ENCODE results near the gene ZSCAN21. TPM values are rescaled to one million over a fixed set of nuclear protein-coding genes. Genes with fewer than 3 reads are reported as not detected.

Gene ZSCAN21
- total and polyA plus RNA-seq, 2 donors (not counting 3 experiments of a cell fraction or from before 2014, with no cell fraction given) = 7.4 to 7.7 TPM

DNA sequence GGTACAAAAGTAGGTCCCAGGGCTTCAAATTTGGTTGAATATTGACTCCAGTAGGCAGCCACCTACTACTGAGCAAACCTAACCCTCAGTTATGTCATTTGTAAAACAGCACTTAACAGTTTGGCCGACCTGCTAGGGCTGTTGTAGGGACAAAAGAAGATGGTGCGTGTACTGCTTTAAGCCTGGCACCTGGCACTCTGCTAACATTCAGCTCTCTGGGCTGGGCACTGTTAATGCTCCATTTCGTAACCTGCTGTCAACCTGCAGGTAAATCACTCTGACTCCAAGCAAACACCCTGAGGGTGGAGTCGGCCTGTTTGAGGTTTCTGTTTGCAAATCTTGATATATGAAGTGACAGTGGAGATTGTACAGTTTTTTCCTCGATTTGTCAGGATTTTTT, 27.0 kb upstream of the ZSCAN21 start:
- H3K4me1 ChIP-seq (ENCODE audit: control insufficient read depth, extremely low read depth, insufficient read depth, low read length) = no peaks in the 10 kb centered on the region
- H3K27me3 ChIP-seq (ENCODE audit: control insufficient read depth in 2 of 2, insufficient read depth in 2 of 2, low read length in 2 of 2) = no peaks in the 10 kb centered on the region
- H3K27ac ChIP-seq (ENCODE audit: insufficient read depth, low read depth, low read length) = no peak overlapping the region
- peaks cover 30% of the 10 kb centered on the region for H3K79me2 ChIP-seq (ENCODE audit: control insufficient read depth, insufficient read depth, low read length)
- intact Hi-C loops (cut with micrococcal nuclease) = no loop called here
- H3K4me2 ChIP-seq (ENCODE audit: insufficient read depth, low read length) = no peak overlapping the region
- no peak for TF ChIP-seq GATA2 (IDR thresholded peaks at IDR 0.05; ENCODE audit: insufficient read depth, insufficient read length, low read depth, low read length)
- H3K4me3 ChIP-seq (replicated peaks in 1 of 3; ENCODE audit: insufficient read depth in 1 of 3, low read depth in 1 of 3, low read length in 3 of 3) = no peak overlapping the region
- BruUV-seq (replicated peaks) = no TSS peak
- dilution Hi-C loops (cut with MboI; ENCODE audit: extremely low pct_ligation_motif_present, low sequenced_read_pairs) = no loop called here
- no peak overlapping the region for H3K9ac ChIP-seq (replicated peaks; ENCODE audit: extremely low read depth, insufficient read depth, low read length)
- H3K36me3 ChIP-seq (ENCODE audit: control insufficient read depth in 2 of 2, extremely low read depth in 1 of 2, insufficient read depth in 2 of 2, low read length in 2 of 2) = peaks cover 11 to 15% of the 10 kb centered on the region in 2 experiments
- no peak overlapping the region for H2AFZ ChIP-seq (ENCODE audit: low read depth, low read length)
- no peaks in the 10 kb centered on the region for H4K20me1 ChIP-seq (replicated peaks; ENCODE audit: control insufficient read depth, extremely low read depth, insufficient read depth, low read length)
- ChIA-PET CTCF (interaction anchor here (0.7 kb wide), 1 partner anchor 40 kb away, joined by 3 read pairs; no protein-coding TSS in a partner anchor), POLR2A (no interaction called here)
- H3K9me1 ChIP-seq (replicated peaks; ENCODE audit: control insufficient read depth, extremely low read depth, insufficient read depth, low read length) = no peaks in the 10 kb centered on the region
- DNase-seq (ENCODE audit: low read depth, low spot score) = no peak
- FAIRE-seq = no peak
- no peaks in the 10 kb centered on the region for H3K9me3 ChIP-seq (replicated peaks; ENCODE audit: control insufficient read depth, insufficient read depth, low read length)

DNA sequence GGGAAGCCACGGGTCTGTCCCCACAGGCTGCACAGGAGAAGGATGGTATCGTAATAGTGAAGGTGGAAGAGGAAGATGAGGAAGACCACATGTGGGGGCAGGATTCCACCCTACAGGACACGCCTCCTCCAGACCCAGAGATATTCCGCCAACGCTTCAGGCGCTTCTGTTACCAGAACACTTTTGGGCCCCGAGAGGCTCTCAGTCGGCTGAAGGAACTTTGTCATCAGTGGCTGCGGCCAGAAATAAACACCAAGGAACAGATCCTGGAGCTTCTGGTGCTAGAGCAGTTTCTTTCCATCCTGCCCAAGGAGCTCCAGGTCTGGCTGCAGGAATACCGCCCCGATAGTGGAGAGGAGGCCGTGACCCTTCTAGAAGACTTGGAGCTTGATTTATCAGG, 26.0 kb upstream of the ZSCAN21 start:
- no peaks in the 10 kb centered on the region for H3K9me1 ChIP-seq (replicated peaks; ENCODE audit: control insufficient read depth, extremely low read depth, insufficient read depth, low read length)
- TF ChIP-seq, protein P1, sequence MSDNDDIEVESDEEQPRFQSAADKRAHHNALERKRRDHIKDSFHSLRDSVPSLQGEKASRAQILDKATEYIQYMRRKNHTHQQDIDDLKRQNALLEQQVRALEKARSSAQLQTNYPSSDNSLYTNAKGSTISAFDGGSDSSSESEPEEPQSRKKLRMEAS (IDR thresholded peaks at IDR 0.05; ENCODE audit: insufficient read depth, insufficient read length) = no peak
- TF ChIP-seq EZH2 (IDR thresholded peaks at IDR 0.05; ENCODE audit: borderline replicate concordance, low read depth, low read length, severe bottlenecking) (no peak), FOS (IDR thresholded peaks at IDR 0.05; ENCODE audit: borderline replicate concordance, insufficient read depth, low read length) (no peak), JUN (IDR thresholded peaks at IDR 0.05; ENCODE audit: borderline replicate concordance, insufficient read depth, insufficient read length, low read depth) (no peak), GATA2 (IDR thresholded peaks at IDR 0.05; ENCODE audit: insufficient read depth, insufficient read length, low read depth, low read length) (no peak), POLR2AphosphoS5 (IDR thresholded peaks at IDR 0.05; ENCODE audit: insufficient read depth, low read depth, low read length) (no peak), MYC (IDR thresholded peaks at IDR 0.05; ENCODE audit: low read depth, low read length) (no peak), POLR2A (IDR thresholded peaks at IDR 0.05; ENCODE audit: low read depth, low read length) (no peak)
- TF ChIP-seq, protein P2, sequence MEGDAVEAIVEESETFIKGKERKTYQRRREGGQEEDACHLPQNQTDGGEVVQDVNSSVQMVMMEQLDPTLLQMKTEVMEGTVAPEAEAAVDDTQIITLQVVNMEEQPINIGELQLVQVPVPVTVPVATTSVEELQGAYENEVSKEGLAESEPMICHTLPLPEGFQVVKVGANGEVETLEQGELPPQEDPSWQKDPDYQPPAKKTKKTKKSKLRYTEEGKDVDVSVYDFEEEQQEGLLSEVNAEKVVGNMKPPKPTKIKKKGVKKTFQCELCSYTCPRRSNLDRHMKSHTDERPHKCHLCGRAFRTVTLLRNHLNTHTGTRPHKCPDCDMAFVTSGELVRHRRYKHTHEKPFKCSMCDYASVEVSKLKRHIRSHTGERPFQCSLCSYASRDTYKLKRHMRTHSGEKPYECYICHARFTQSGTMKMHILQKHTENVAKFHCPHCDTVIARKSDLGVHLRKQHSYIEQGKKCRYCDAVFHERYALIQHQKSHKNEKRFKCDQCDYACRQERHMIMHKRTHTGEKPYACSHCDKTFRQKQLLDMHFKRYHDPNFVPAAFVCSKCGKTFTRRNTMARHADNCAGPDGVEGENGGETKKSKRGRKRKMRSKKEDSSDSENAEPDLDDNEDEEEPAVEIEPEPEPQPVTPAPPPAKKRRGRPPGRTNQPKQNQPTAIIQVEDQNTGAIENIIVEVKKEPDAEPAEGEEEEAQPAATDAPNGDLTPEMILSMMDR (IDR thresholded peaks at IDR 0.05; ENCODE audit: extremely low read depth in 1 of 2, insufficient read depth in 1 of 2, low read depth in 1 of 2, low read length in 2 of 2) = no peak
- intact Hi-C loops (cut with micrococcal nuclease) (no loop called here), dilution Hi-C loops (cut with MboI; ENCODE audit: extremely low pct_ligation_motif_present, low sequenced_read_pairs) (no loop called here)
- FAIRE-seq = no peak
- ChIA-PET POLR2A (no interaction called here), CTCF (interaction anchor here (1.3 kb wide), 1 partner anchor 11 kb away, joined by 3 read pairs; no protein-coding TSS in a partner anchor)
- peaks cover 24% of the 10 kb centered on the region for H3K79me2 ChIP-seq (ENCODE audit: control insufficient read depth, insufficient read depth, low read length)
- H3K4me1 ChIP-seq (ENCODE audit: control insufficient read depth, extremely low read depth, insufficient read depth, low read length) = no peaks in the 10 kb centered on the region
- H3K9ac ChIP-seq (replicated peaks; ENCODE audit: extremely low read depth, insufficient read depth, low read length) = no peak overlapping the region
- BruUV-seq (replicated peaks) = no TSS peak
- DNase-seq (ENCODE audit: low read depth, low spot score) = no peak
- H2AFZ ChIP-seq (ENCODE audit: low read depth, low read length) = no peak overlapping the region
- H3K27ac ChIP-seq (ENCODE audit: insufficient read depth, low read depth, low read length) = no peak overlapping the region
- H3K9me3 ChIP-seq (replicated peaks; ENCODE audit: control insufficient read depth, insufficient read depth, low read length) = no peaks in the 10 kb centered on the region
- peaks cover 10 to 15% of the 10 kb centered on the region in 2 experiments for H3K36me3 ChIP-seq (ENCODE audit: control insufficient read depth in 2 of 2, extremely low read depth in 1 of 2, insufficient read depth in 2 of 2, low read length in 2 of 2)
- no peaks in the 10 kb centered on the region for H4K20me1 ChIP-seq (replicated peaks; ENCODE audit: control insufficient read depth, extremely low read depth, insufficient read depth, low read length)
- H3K4me3 ChIP-seq (replicated peaks in 1 of 3; ENCODE audit: insufficient read depth in 1 of 3, low read depth in 1 of 3, low read length in 3 of 3) = no peak overlapping the region
- H3K4me2 ChIP-seq (ENCODE audit: insufficient read depth, low read length) = no peak overlapping the region
- no peaks in the 10 kb centered on the region for H3K27me3 ChIP-seq (ENCODE audit: control insufficient read depth in 2 of 2, insufficient read depth in 2 of 2, low read length in 2 of 2)
